Right hindlimb (tissue), 1 donor: ENCODE data around the gene CTNND2.
"Not testable (repeated sequence)": the region's sequence is repeated elsewhere in the genome, so short reads cannot be mapped to it uniquely, and the experiment has no call there.

Source experiments
- DNase-seq: peaks from one replicate; pipeline ENCODE4 v3.0.0-alpha.2; 2018

CTNND2 gene

DNA sequence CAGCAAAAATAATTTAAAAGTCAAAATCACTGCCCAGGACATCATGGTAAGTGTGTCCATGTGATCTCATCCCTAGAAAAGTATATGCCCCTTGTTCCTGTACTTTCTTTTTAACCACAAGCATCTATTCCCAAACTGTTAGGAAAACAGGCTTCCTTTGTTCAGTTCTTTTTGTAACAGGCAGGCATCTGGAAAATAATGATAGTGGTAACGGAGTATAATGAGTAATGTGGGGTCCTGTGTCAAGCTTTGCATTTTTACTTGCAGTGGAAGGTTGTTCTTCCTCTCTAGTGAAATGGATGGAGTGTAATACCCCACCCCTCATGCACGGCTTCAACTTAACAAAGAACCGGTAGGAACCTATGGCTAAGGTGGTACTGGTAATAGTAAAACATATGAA is 532.1 kb downstream of the CTNND2 start:
- DNase-seq = no peak

DNA sequence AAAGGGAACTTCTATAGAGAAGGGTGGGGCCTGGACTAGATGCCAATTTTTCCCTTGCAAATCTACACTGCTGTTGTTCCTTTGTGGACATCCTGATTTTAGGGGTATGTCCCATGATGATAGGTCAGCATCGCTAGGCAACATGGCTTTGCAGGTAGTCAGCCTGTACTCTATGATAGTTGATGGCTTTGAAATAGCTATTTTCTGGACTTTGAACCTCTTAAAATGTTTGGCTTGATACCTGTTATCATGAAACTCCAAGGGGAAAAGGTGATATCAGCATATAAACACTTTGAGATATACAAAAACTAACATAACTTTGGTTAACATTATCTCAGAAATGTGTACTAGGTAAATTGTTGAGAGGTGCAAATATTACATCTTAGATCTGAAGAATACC is 533.2 kb downstream of the CTNND2 start:
- DNase-seq = no peak

DNA sequence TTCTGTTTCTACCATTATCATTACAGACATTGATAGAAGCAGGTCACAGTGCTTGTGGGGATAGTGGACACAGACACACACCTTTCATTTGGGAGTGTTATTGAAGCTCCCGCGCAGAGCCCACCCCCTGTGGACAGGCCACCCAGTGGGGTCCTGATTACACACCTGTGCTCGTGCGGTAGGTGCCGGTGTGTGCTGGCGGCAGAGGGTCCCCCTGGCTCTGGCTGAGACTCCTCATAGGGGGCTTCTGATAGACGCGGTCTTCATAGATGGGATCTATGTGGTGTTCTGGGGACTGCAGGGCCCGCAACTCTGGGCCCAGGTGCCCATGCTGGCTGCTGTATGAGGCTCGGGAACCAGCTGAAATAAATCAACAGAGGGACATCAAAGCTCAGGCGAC is 539.7 kb downstream of the CTNND2 start:
- no peak for DNase-seq

DNA sequence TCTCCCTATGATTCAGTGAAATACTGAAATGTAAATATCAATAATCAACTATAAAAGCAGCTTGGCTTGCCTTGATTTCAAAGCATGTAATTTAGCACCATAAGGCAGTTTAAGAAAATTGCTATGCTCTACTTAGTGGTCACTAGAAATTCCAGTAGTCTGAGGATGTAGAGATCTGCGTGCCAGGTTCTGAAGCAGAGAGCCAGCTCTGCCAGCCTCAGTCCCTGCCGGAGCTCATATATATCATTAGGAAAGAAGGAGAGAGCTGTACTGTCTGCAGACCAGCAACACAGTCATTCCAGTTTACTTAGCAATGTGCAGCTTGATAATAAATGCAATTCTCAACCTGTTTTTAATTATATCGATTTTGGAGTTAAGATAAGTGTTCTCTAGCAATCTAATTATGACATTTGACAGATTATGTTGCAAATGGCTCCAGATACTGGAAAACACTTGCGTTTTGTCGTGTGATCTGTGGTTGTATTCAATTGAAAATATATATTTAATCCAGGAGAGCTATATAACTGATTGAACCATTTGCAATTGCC is 540.5 kb downstream of the CTNND2 start:
- peak; percentile 28 for DNase-seq

DNA sequence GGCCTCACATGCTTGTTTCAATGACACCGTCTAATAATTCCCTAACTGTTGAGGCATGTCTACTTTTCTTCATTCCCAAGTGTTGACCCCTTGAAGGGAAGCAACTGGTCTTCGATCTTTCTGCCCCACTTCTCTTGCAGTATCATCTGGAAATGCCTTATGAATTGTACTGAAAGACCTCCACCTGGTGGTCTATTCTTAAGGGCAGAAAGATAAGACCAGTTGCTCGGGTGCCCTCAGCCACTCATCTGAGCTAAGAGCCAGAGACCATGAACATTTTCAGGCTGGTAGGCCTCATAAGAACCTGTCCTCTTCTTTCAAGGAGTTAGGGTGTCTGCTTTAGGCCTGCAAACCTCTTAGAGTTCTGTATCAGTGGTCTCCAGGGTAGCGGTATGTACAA is 542.5 kb downstream of the CTNND2 start:
- no peak for DNase-seq

DNA sequence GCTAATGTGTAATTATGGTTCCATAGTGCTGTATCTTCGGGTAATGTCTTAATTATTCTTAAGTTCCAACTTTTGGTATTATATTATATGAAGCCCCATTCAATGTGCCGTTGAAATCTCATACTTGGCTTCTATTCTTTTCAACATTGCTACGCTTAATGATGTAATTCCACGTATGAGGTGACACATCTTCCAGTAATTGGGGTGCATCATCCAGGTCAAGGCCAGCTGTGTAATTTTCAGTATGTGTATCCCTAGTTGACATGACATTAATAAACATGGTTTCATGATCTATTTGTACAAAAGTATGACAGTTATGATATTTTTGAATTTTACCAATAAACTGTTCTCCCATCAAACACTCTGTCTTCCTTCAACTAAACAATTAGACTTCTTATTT is 546.3 kb downstream of the CTNND2 start:
- DNase-seq = no peak

DNA sequence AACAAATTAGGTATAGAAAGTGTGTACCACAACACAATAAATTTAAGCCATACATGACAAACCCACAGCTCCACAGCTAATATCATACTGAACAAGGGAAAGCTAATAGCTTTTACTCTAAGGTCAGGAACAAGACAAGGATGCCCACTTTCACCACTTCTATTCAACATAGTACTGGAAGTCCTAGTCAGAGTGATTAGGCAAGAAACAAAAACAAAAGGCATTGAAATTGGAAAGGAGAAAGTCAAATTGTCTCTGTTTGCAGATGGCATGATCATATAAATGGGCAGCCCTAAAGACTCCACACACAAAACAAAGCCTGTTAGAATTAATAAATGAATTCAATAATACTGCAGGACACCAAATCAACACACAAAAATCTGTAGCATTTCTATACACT is 548.8 kb downstream of the CTNND2 start:
- no peak for DNase-seq

DNA sequence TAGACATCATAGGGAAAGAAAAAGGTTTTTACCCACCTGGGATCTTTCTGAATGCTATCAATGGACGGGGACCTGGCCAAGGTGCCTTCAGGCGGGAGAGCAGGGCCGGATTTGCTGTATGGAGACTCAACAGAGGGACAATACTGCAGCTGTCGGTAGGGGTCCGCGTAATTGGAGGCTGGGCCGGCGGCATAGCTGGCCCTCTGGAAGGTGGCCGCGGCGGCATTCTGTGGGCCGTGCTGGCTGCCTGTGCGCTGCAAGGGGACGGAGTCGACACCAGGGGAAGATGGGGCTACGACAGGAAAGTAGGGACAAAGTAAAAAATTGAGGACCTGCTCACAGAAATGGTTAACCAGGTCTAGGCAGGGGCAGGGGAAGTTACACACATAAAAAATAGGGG is 557.9 kb downstream of the CTNND2 start:
- no peak for DNase-seq

DNA sequence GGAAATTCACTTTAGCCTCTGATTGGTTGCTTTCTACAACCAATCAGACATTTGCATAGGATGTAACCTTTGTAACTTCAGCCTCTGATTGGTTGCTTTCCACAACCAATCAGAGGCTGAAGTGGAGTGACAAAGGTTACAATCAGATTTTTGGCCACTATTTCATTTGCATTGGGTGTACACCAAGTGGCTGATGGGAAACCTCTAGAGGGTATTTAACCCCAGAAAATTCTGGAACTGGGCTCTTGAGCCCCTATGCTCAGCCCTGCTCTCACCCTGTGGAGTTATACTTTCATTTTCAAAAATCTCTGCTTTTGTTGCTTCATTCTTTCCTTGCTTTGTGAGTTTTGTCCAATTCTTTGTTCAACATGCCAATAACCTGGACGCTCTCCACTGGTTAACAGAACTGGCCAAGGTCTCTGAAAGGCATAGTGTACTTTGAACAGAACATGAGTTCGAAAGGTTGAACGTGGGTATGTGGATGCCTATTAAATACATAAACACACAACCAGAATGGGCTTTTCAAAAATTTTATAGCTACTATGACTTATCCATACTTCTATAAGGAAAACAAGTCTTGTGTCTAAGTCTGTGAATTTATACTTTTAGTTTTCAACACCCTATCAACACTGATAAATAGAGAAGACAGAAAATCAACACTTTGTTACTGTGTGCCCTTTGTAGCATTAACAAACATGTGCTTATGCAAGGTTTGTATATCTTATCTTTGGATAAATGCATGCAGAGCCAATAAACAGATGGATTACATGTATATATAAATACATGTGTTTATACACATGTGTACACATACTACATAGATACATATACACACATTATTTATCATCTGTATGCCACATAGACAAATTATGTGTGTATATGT is 568.1 kb downstream of the CTNND2 start:
- DNase-seq = no peak

DNA sequence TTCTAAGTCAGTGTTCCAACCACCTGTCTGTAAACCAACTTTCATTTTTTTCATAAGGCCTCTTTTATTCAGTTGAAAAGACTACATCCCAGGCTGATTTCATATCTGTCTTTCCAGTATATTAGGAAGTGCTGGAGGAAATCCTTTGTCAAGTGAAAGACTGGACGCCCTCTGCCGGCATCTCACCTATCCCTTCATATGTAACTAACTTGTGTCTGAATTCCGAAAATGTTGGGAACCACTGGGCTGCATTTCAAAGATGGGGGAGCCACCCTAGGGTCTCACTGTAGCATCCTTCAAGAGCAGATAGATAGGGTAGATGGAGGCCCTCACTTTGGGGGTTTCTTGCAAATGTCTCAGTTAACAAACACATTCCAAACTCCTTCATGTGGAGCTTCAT is 569.8 kb downstream of the CTNND2 start:
- no peak for DNase-seq

DNA sequence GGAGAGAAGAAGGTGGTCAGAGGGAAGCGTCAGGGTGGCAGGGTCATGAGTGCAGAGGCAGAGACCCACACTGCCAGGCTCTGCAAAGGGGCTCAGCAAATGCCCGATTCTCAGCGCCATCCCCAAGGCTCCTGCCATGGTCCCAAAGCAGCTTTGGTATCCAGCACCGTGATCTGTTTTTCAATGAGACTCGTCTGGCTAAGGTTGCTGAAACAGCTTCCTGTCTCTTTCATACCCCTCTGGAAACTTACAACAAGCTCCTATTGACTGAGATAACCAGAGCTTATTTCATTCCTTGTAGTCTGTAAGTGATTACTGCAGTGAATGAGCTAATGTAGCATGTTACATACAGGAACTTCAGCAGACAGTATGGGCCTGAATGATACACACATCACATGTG is 574.6 kb downstream of the CTNND2 start:
- no peak for DNase-seq

DNA sequence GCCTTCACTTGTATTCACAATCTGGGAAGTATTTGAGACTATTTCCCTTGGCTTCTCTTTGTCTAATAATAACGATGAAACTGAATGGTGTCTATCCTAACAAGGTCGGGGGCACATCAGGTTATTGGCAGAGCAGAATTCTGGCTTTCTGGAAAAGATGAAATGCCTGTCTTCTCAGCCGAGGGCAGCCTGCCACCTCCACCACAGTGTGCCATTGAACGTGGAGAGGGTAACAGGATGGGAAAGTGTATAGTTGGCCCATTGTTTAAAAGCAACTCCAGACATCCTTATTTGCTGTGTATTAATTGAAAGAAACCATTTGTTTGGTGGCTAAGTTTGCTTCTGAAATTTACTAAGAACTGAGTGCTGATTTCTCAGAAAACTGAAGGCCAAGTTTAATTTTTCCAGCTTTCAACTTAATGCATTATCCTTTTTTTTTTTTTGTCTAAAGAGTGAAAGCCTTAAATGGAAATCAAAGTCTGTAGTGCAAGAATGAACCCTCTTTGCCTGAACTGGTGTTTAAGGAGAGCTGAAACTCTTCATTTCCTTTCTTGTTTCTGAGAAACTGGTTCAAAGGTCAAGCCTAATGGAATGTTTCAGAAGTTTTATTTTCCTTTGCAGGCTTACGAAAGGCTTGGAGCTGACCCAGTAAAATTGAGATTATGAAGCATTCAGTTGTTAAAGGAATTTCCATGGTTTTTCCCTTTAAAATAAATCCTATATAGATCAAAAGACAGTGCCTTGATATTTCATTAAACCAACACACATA is 579.5 kb downstream of the CTNND2 start:
- no peak for DNase-seq

DNA sequence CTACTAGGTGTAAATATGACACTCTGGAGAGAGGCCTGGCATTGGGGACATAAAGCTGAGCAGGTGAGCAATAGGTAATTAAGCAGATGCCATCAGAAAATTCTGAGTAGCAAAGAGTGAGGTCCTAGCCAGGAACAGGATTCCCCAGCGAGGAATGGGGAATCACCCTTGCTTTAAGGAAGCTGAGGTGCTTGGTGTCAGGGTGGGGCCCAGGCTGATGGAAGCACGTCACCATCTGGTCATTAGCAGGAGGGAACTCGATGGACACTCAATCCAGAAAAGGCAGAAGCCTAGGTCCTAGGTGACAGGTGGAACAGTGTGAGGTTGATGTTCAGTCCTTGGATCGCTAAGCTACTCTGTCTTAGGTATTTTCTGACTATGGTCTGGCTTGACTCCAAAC is 580.5 kb downstream of the CTNND2 start:
- no peak for DNase-seq

DNA sequence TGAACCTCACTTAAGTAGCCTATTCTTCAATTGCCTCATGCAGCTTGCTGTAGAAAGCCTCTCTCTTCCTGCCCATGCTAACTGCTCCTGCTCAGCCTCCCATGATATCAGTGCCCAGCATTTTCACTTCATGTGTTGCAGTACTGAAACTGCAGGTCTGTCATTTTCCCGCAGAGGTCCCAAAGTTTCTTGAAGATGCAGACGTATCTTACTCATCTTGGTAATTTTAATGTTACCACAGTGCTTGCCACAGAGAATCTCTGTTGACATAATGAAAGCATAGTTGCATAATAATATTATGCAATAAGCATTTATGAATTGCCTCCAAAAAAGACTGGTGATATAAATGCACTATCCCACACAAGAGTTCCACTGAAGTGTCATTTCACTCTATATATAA is 582.1 kb downstream of the CTNND2 start:
- no peak for DNase-seq

DNA sequence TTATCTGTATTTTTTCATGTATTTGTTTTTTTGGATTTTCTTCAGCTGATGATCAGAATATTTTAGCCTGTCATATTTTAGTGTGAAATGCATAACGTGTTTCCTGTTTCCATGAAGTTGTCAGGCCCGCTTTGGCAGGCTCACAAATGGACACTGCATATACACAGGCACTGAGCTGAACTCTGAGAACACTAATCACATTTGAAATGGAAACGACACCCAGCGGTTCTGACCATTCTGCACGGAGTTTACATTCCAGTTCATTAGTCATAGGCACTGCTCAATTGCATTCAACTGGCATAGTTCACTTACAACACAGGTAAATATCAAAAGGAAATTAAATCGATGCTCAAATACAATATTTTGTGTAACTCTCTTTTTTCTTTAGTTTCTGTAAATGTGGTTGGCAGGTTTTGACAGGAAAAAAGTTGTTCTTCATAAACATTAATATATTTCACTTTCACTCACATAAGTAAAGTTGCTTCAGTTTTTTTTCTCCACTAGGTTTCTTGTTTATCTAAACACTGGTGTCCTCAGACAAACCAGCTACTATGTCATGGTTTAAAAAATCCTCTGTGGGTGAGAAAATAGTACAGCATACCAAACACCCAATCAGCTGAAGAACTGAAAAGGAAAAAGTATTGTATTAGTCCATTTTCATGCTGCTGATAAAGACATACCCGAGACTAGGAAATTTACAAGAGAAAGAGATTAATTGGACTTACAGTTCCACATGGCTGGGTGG is 584.2 kb downstream of the CTNND2 start:
- no peak for DNase-seq

DNA sequence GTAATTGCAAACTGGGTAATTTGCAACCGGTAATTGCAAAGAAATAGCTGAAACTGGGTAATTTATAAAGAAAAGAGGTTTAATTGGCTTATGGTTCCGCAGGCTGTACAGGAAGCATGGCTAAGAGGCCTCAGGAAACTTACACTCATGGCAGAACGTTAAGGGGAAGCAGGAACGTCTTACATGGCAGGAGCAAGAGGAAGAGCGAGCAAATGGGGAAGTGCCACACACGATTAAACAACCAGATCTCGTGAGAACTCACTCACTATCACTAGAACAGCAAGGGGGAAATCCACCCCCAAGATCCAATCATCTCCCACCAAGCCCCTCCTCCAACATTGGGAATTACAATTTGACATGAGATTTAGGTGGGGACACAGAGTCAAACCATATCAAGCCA is 590.6 kb downstream of the CTNND2 start:
- not testable (repeated sequence) for DNase-seq

DNA sequence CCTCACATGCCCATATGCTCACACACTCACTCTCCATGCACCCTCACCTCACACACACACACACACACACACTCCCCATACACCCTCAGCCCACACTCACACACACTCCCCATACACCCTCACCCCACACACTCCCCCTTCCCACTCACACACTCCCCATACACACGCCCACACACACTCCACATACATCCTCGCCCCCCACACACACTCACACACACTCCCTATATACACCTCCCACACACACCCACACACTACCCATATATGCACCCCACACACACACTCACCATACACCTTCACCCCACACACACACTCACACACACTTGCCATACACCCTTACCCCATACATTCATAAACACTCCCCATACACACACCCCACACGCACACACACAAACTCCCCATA is 592.5 kb downstream of the CTNND2 start:
- DNase-seq = no peak

DNA sequence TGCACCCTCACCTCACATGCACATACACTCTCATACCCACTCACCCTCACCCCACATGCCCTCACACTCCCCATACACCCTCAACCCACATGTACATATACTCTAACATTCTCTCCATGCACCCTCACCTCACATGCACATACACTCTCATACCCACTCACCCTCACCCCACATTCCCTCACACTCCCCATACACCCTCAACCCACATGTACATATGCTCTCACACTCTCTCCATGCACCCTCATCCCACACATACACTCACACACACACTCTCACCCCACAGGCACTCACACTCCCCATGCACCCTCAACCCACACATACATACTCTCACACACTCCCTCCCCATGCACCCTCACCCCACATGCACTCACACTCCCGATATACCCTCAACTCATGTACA is 593.0 kb downstream of the CTNND2 start:
- DNase-seq = no peak

DNA sequence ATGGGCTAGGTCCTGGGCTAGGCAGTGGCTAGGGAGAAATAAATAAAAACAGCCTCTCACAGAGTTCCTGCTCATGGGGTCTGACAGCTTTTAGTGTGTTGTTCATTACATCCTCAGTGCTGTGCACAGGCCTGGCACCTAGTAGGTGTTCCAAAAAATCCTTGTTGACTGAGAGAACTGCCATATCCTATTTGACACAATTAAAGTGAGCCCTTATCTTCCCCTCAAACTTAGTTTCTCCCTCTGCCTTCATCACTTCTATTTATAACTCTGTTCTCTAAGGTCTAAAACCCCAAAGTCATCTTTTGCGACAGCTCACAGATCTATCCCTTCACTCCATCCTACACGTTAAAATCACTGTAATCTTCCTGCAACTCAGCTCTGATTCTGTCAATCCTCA is 594.1 kb downstream of the CTNND2 start:
- no peak for DNase-seq

DNA sequence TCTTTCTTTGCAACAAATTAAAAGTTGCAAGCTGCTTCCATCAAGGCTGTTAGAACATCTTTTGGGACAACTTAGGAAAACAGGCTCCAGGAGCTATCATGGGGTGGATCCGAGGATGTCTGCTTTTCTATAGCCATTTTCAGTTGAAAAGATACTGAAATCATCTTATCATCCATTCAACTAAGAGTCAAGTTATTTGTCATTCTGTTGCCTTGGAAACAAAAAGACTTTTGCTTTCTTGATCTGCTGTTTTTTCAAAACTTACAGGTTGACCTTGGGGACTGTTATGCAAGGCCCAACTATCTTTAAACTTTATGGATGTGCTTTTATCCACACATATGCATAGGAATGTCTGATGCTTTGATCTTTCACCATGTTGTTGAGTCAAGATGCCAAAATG is 597.9 kb downstream of the CTNND2 start:
- no peak for DNase-seq

DNA sequence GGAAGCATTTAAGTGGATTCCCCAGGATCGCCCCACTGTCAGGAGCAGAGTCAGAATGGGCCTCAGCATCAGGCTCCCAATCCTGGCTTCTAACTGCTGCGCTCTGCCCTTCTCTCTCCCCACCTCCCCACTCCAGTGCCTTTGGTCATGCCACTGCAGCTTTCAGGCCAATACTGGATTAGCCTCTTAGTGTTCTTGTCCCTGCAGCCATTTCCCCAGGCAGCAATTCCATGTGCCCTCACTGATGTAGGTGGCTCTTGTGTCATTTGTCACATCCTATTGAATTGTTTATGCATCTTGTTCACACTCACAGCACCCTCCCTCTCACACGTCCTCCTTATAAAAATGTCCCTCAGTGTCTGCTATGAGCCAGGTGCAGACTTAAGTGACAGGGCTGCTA is 599.0 kb downstream of the CTNND2 start:
- no peak for DNase-seq

DNA sequence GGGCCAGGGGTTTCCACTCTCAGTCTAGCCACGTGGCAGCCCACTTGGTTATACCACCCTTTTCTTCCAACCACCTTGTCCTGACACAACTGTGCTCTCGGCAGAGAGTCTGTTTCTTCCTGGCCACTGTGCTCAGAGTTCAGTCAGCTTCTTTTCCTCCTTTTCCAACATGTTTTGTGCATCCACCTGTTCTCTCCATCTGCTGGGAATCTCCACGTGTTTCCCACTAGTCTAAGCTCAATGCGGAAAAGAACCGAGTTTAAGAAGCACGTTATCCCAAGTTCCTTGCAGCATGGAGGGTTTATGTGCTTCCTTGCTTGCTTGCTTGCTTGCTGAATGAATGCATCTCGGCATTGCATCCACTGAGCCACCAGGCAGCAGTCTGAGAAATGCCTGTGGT is 599.6 kb downstream of the CTNND2 start:
- no peak for DNase-seq

DNA sequence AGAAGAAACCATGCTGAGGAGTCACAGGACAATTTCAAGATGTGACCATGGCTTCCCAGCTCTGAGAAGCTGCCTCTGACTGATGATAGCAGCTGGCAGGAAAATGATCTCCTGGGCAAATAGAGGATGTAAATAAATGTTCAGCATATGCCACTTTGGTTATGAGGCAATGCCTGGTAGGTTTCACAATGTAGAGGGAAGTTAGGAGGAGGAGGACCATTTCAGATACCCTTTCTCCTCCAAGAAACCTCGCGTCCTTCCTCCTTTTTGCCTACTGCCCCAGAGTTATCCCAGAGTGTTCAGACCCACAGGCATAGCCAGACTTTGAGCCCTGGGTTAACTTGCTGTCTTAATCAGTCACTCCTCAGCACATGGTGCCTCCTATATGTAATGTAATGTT is 601.6 kb downstream of the CTNND2 start:
- no peak for DNase-seq
